ENCODE measurements around the gene ACOT8.

The ACOT8 gene

GRCh38 chr20:45867819-45868176 lies 10.6 kb upstream of the ACOT8 start:
- TF ChIP-seq ZFX (IDR thresholded peaks at IDR 0.05; ENCODE audit: borderline replicate concordance) (no peak), CTCF (IDR thresholded peaks at IDR 0.05) (no peak)
- no peak overlapping the region for H3K27ac ChIP-seq

DNA sequence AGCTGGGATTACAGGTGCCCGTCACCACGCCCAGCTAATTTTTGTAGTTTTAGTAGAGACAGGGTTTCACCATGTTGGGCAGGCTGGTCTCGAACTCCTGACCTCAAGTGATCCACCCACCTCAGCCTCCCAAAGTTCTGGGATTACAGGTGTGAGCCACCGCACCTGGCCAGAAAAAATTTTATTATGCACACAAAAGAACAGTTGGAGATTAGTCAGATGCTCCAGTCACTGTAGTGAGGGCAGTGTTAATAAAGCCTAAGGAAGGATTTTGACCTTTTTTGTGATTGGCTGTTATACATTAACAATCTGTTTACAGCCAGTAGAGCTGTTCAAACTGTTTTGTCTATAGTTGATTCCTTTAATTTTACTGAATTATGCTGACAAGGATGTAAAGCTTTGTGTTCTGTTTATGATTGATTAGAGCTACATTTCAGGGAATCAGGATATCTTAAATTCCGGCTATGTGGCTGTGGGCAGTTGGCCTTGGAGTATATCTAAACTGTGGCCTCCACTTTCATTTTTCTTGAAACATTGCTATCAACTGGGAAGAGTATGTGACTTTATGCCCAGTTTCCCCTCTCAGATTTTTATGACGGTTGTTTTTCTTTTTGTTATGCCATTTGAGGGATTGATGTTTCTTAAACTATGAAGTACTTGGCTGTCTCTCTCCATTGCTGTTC lies 10.1 kb upstream of the ACOT8 start:
- H3K27ac ChIP-seq: no peak overlapping the region
- TF ChIP-seq ZFX (IDR thresholded peaks at IDR 0.05; ENCODE audit: borderline replicate concordance) (no peak), CTCF (IDR thresholded peaks at IDR 0.05) (no peak)

GRCh38 chr20:45866454-45866853 lies 9.3 kb upstream of the ACOT8 start:
- no peak overlapping the region for H3K27ac ChIP-seq
- TF ChIP-seq CTCF (IDR thresholded peaks at IDR 0.05) (no peak), ZFX (IDR thresholded peaks at IDR 0.05; ENCODE audit: borderline replicate concordance) (no peak)

GRCh38 chr20:45863543-45864470 lies 6.6 kb upstream of the ACOT8 start:
- TF ChIP-seq ZFX (IDR thresholded peaks at IDR 0.05; ENCODE audit: borderline replicate concordance): no peak
- no peak overlapping the region for H3K27ac ChIP-seq

GRCh38 chr20:45861221-45862075 lies 4.3 kb upstream of the ACOT8 start:
- no peak for TF ChIP-seq CTCF (IDR thresholded peaks at IDR 0.05)

GRCh38 chr20:45860560-45861220 lies 3.5 kb upstream of the ACOT8 start:
- TF ChIP-seq CTCF (IDR thresholded peaks at IDR 0.05) (no peak), ZFX (IDR thresholded peaks at IDR 0.05; ENCODE audit: borderline replicate concordance) (no peak)
- no peak overlapping the region for H3K27ac ChIP-seq

More at GRCh38 chr20:45861221-45862075, 4.3 kb upstream of the ACOT8 start:
- H3K27ac ChIP-seq: no peak overlapping the region

GRCh38 chr20:45859916-45860315 lies 2.7 kb upstream of the ACOT8 start:
- no peak overlapping the region for H3K27ac ChIP-seq
- TF ChIP-seq CTCF (IDR thresholded peaks at IDR 0.05): no peak
- no peak for TF ChIP-seq ZFX (IDR thresholded peaks at IDR 0.05; ENCODE audit: borderline replicate concordance)
